GM12892 (cell line): ENCODE measurements around the gene SORCS3.

Experiments used
- DNase-seq: peaks from one replicate; pipeline ENCODE4 v3.0.0; 2011; ENCODE audit not compliant: insufficient read length
- FAIRE-seq: peaks from 2 replicates; lab custom pipeline; 2011; peaks lifted over from hg19 to GRCh38; lab: Jason Lieb, UNC
- POLR2A ChIP-seq: IDR thresholded peaks from 2 replicates; pipeline ENCODE4 v1.6.1; 2011; ENCODE audit warnings: low read depth, low read length, control low read depth
- POLR2AphosphoS5 ChIP-seq: IDR thresholded peaks from 2 replicates; pipeline ENCODE4 v1.6.1; 2011; ENCODE audit warnings: low read depth, low read length, control low read depth
- TAF1 ChIP-seq: IDR thresholded peaks from 2 replicates; pipeline ENCODE4 v1.6.1; 2011; ENCODE audit warnings: low read depth, mild to moderate bottlenecking, control low read depth, low read length, borderline replicate concordance

SORCS3 gene

DNA sequence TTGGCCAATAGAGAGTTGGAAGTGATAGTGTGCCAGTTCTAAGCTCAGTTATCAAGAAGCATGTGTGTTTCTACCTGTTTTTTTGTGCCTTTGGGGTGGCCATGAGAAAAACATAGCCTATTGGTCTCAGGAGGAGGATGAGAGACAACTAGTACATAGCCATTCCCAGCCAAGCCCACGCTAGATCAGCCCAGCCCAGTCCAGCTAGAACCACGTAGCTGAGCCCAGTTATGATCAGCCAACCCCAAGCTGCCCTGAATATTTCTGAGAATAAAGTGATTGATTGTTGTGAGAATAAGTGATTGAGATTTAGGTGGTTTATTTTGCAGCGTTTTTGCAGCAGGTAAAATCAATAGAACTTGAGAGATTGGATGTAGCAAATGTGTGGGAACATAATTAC, 15.9 kb downstream of the SORCS3 start:
- FAIRE-seq = no peak
- no peak for DNase-seq
- TF ChIP-seq TAF1 = no peak
- no peak for TF ChIP-seq POLR2AphosphoS5
- no peak for TF ChIP-seq POLR2A

DNA sequence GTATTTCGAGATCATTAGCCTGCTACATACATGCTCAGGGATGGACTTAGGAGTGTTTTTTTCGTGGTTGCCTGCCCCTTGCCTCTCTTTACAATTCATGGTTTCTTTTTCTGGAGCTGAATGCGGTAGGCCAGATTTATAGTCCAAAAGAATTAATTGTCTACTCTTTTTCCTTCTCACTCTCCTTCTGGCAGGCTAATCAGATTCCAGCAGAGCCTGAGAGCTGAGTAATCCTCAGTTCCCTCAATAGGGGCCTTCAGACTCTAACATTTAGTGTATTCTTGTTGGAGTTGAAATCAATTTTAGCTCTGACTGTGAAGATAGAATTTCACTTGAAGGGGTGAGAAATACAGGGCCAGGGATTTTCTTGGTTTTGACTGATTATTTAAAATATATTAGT, 16.4 kb downstream of the SORCS3 start:
- DNase-seq (no peak), FAIRE-seq (no peak)
- TF ChIP-seq POLR2A (no peak), POLR2AphosphoS5 (no peak), TAF1 (no peak)

DNA sequence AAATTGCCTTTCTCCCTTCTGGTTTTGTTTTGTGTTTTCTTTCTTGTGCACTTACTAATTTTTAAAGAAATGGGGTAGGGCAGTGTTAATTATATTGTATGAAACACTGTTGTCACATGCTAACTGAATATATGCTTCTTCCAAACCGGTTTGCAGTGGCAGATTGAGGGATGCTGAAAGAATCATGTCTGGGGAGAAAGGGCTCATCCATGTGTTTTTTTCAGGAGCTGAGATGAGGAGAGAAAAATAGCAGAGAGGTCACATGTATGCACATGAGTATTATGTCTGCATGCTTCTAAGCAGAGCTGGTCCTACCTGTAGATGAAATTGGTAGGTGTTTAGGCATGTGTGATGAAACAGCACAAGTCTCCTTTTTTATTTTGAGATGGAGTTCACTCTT, 17.0 kb downstream of the SORCS3 start:
- no peak for DNase-seq

DNA sequence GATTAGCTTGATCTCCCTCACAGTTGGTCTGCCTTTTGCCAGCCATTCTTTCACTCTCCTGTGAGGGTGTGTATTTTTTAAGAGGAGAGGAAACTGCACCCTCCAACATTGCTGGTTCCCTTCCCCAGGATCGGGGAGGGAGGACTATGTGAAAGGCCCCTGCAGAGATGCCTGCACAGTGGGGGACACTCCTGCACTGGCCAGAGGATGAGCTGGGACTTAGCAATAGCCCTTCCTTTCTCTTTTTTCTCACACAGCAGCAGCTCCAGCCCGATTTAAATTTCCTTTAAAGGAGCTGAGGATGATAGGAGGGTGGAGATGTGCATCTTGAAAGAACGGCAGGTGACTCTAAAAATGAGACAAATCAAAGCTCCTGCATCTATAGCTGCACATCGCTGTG, 18.7 kb downstream of the SORCS3 start:
- DNase-seq (no peak), FAIRE-seq (no peak)
- no peak for TF ChIP-seq TAF1
- TF ChIP-seq POLR2AphosphoS5 = no peak
- TF ChIP-seq POLR2A = no peak

More for the DNA sequence above, 17.0 kb downstream of the SORCS3 start:
- FAIRE-seq = no peak
- TF ChIP-seq POLR2A = no peak
- TF ChIP-seq TAF1 = no peak
- TF ChIP-seq POLR2AphosphoS5 = no peak

DNA sequence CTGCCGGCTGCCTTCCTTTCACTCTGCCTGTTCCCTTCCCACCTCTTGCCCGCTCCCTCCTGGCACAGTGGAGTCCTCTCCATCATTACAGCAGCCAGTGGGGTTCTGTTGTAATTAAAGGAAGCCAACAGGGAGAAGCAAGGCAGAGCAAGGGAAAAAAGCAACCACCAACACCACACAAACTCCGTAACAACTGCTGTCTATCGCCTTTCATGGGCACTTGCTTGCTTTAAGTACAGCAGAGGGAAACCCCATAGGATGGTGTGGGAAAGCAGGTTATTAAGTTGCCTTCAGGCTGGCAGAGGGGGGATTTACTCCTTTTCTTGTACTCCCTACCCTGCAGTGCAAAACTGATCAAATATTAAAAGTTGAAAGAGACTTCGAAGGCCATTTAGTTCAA, 22.0 kb downstream of the SORCS3 start:
- DNase-seq (no peak), FAIRE-seq (no peak)
- no peak for TF ChIP-seq POLR2AphosphoS5
- TF ChIP-seq POLR2A = no peak
- TF ChIP-seq TAF1 = no peak

DNA sequence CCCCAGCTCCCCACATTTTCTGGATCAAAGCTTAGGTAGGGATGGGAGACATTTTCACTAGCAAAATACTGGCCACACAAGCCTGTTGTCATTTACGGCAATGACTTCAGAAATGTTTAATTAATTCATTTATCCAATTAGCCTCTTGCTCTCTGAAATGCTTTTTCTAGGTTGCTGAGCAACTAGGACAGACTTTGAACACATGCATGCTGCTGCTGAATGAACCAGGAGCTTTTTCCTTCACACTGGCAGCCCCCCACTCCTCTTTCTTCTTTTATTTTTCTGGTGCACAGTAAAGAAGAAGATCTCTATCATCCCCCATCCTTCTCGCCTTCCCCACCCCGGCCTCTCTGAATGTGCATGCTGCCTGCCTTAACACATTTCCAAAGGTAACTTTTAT, 22.5 kb downstream of the SORCS3 start:
- TF ChIP-seq POLR2AphosphoS5 (no peak), POLR2A (no peak), TAF1 (no peak)
- DNase-seq = no peak
- FAIRE-seq = no peak

DNA sequence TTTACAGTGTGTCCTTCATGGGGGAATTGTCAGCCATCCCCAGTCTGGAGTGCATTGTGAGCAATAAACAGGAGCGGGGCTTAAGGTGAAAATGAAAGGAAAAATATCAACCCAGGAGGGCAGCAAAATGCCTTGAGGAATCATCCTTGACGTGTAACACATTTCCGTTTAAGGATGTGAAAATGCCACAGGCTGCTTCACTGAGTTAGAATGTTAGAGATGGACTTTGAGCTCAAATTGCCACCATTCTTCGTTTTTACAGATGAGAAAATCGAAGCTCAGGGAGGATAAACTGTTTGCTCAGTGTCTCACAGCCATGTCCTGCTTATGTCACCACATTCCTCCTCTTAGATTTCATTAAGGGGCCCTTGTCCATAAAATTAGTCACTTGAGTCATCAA, 23.1 kb downstream of the SORCS3 start:
- DNase-seq (no peak), FAIRE-seq (no peak)
- TF ChIP-seq POLR2A = no peak
- TF ChIP-seq POLR2AphosphoS5 = no peak
- TF ChIP-seq TAF1 = no peak

DNA sequence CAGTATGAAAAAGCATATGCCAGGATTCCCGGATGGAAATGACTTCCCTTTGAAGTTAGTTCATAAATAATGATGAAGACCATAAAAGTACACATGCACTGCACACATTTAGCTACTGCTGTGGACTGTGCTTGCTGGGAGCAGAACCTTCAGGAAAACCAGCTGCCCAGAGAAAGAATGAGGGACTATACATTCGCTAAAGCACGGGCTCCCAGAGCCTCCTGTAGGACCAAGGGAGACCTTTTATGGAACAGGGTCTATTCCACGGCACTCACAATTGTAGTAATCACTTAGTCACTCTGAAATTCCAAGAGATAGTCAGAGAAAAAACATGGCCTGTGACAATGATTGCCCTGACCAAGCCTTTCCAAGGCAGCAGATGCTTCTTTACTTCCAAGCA, 24.1 kb downstream of the SORCS3 start:
- FAIRE-seq (no peak), DNase-seq (no peak)
- no peak for TF ChIP-seq POLR2AphosphoS5

DNA sequence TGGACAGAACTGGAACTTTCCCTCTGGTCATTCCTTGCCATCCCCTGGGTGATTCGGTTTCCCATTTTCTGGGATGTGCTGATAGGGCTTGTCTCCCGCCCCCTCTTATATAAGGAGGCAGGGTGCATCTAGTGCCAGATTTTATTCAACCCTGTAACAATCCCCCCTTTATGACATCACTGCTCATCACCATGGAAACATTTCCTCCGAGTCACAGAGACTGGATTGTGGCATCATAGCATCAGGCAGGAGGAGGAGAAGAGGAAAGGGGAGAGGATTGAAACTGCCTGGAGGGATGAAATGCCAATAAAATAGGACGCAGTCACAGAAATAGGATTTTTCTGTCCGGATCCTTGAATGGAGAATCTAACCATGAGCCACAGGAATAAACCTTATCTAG, 25.0 kb downstream of the SORCS3 start:
- no peak for DNase-seq
- TF ChIP-seq TAF1 (no peak), POLR2A (no peak), POLR2AphosphoS5 (no peak)
- FAIRE-seq = no peak

DNA sequence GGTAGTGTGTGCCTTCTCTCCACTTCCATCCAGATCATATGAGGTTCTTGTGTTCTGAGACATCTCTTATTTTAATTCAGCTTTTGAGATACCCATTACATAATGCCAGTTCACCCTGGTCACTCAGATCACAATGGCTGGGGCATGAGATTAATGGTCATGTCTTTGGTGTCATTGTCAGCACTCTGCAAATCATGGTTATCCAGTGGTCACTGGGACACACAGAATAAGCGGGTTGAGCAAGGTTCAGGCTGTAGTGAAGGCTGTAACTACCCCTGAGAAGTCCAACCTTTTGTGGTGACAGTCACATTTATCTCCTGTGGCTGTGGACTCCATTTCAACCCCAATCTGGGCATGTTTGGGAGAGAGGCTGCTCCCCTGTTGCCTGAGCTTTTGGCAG, 35.8 kb downstream of the SORCS3 start:
- no peak for TF ChIP-seq TAF1
- TF ChIP-seq POLR2AphosphoS5 = no peak
- no peak for TF ChIP-seq POLR2A
- FAIRE-seq = no peak

DNA sequence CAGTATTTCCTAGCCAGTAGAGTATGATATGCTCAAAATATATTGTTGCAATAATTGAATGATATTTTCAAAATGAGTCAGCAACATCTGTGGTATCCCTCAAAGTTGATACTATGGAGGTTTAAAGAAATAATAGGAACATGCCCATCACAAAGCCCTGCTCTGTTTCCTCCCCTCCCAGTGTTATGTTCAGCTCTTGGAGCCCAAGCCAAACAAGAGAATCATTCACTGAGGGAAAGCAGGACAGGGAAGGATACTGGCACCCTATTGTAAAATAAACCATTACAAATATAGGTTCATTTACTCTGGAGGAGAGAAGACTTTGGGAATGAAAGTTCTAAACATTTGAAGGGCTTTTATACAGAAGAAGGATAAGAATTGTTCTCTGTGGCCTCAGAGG, 37.6 kb downstream of the SORCS3 start:
- no peak for TF ChIP-seq POLR2A
- no peak for TF ChIP-seq TAF1
- TF ChIP-seq POLR2AphosphoS5 = no peak
- no peak for FAIRE-seq
- no peak for DNase-seq

More for the DNA sequence above, 35.8 kb downstream of the SORCS3 start:
- DNase-seq = no peak

DNA sequence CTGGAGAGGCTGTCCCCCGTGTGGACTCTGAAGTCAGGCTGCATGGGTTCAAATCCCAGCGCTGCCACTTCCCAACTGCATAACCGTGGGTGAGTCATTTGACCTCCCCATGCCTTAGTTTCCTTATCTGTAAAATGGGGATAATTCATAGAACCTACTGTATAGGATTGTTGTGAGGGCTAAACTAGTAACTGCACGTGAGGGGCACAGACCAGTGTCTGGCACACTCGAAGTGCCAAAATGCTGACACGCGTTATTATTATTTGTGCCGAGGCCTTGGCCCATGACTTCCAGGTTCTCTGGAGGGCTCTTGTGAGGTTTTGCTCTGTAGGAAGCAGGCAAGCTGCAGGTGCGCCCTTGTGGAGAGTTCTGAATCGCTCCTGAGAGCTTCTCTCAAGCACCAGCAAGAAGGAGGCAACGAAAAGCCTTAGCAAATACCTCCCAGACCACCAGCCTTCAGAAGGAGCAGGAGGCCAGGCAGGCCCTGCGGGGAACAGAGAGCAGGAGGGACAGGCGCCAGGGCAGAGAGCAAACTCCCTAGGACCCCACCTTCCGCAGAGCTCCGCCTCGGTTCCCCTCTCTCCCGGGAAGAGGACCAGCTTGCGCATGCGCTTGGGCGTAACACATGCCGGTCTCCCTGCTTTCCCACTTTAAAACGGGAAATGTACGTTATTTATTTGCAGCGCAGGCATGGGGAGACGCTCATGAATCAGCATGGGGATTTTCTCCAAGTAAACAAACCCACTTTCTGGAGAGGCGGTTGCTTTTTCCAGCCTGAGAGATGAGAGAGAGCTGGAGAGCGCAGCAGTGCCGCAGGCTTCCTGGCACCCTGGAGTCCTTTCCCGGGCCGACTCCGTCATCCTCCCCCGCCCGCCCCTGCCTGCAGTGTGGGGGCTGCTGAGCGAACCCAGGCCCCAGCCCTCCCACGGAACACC, 39.6 kb downstream of the SORCS3 start:
- TF ChIP-seq TAF1 (no peak), POLR2AphosphoS5 (no peak), POLR2A (no peak)
- FAIRE-seq (no peak), DNase-seq (no peak)

DNA sequence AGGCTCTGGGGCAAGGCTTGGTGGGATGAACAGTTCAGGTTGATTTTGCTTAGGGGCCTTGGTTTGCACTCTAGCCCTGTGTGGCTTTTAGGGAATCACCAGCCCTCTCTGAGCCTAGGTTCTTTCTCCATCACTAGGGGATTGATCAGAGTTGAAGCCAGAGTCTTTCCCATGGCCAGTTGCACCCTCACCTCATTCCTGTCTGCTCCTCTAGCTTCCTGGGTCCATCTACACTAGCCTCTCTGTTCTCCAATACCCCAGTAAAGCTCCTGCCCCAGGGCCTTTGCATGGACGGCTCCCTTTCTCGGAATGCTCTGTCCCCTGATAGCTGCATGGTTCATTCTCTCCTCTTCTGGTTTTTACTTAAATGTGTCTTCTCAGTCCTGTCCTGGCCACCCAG, 40.4 kb downstream of the SORCS3 start:
- FAIRE-seq = no peak
- no peak for TF ChIP-seq POLR2A
- no peak for TF ChIP-seq POLR2AphosphoS5
- no peak for TF ChIP-seq TAF1
- no peak for DNase-seq

DNA sequence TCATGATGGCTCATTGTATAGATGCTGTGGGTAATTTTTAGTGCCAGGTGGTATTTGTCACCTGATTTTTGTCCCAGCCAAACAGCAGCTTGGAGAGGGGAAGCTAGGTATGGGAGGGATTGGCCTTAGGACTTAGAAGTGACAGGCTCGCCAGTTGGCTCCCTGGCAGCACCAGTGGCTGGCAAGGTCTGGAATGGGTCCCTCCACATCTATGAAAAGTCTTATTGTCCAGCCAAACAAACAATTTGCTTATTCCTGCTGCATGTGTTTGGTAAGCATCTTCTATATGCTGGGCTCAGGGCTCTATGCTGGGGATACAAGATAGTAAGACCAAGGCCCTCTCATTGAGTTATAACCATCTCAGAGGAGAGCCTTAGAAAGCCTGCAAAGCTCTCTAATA, 42.5 kb downstream of the SORCS3 start:
- FAIRE-seq = no peak
- TF ChIP-seq POLR2AphosphoS5 = no peak
- TF ChIP-seq TAF1 = no peak
- TF ChIP-seq POLR2A = no peak

More for the DNA sequence above, 42.5 kb downstream of the SORCS3 start:
- DNase-seq = no peak
